GM20431 (cell line): ENCODE measurements around the gene HAUS6.
"Not testable (repeated sequence)": the region's sequence is repeated elsewhere in the genome, so short reads cannot be mapped to it uniquely, and the experiment has no call there.

Source experiments
- in situ Hi-C: fragments of 300-500 bp; cut with MseI, MboI; formaldehyde crosslinking; loops from one replicate; pipeline ENCODE4 v1.15.0; 2020; ENCODE audit warnings: low sequenced_read_pairs; ENCODE audit not compliant: unreplicated experiment

HAUS6 gene

DNA sequence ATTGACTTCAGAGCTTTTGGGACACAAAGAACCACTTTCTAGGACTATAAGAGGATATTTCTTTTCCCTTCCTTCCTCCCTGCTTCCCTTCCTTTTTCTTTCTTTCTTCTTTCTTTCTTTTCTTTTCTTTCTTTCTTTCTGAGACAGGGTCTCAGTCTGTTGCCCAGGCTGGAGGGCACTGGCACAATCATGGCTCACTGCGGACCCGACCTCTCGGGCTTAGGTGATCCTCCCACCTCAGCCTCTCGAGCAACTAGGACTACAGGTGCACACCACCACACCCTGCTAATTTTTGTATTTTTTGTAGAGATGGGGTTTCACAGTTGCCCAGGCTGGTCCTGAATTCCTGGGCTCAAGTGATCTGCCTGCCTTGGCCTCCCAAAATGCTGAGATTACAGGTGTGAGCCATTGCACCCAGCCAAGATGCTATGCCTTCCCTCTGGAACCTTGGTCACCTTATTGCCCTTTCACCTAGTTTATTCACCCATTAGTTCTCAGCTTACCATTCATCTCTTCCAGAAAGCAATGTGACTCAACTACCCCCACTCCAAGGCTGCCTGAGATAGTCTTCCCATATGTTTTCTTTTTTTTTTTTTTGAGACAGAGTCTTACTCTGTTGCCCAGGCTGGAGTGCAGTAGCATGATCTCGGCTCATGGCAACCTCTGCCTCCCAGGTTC lies 14.5 kb upstream of the HAUS6 start:
- in situ Hi-C loops = no loop called here

DNA sequence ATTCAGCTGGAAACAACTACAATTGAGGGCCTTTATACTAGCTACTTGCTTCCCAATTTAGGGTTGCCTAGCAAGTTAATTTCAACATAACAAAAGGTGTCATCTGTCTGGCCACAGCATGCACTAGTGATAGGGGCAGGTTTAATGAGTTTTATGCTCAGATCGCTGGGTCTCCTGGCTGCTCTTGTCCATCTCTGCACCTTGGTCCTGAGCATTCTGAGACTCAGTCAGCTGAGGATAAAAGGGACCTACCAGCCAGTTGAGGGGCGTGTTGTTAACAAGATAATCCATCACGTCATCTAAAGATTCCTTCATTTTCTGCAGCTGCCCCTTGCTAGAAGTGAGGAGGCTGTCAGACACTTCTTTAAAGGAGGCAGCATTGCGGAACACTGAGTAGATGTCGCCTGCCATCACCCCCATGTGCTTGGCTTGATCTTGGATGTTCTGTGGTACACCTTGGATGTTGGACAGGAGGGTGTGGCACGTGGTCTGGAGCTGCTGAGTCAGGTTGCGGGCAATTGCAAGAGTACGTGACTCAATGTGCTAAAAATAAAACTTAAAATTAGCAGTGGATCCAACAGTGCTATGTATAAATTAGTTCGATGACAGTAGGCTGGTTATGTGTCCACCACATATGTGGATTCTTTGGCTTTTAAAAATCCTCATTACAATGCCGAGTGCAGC lies 13.5 kb upstream of the HAUS6 start:
- in situ Hi-C loops = no loop called here

DNA sequence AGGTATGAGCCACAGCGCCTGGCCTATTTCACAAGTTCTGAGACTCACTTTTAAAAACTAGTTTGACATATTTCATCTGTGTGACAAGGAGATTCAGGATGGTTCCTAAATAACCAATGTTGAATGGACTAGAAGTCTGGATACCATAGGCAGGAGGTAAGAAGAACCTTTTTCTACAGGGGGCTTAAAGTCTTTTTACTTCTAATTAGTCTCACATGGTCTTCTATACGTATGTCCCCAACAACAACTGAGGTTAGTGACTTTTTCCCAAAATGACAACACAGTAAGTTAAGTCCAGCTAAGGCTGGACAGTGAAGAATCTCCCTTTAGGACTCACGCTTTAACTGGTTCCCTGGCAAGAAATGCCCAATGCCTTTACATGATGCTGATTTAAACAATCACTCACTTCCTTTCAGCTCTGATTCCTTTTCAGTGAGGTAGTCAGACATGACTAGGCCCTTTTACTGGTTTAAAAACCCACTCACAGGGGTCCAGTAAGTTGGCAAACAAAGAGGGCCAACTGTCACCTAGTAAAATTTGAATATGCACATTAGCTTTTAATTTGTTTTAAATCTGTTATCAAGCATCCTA lies 12.1 kb upstream of the HAUS6 start:
- in situ Hi-C loops = no loop called here

DNA sequence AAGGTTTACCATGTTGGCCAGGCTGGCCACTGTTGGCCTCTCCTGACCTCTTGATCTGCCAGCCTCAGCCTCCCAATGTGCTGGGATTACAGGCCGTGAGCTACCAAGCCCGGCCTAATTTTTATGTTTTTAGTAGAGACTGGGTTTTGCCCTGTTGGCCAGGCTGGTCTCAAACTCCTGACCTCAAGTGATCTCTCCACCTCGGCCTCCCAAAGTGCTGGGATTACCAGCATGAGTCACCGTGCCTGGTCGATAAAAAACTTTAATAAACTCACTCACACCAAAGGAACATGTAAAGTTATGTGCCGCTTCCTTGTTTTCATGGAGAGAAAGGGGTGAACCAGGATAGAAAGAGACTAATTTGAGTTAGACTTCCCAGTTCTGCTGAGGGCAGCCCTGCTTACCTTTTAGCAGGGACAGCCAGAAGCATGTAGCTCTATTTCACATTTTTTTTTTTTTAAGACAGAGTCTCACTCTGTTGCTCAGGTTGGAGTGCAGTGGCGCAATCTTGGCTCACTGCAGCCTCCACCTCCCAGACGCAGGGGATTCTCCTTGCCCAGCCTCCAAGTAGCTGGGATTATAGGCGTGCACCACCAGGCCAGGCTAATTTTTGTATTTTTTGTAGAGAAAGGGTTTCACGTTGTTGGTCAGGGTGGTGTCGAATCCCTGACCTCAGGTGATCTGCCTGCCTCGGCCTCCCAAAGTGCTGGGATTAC lies 11.4 kb upstream of the HAUS6 start:
- in situ Hi-C loops = no loop called here

DNA sequence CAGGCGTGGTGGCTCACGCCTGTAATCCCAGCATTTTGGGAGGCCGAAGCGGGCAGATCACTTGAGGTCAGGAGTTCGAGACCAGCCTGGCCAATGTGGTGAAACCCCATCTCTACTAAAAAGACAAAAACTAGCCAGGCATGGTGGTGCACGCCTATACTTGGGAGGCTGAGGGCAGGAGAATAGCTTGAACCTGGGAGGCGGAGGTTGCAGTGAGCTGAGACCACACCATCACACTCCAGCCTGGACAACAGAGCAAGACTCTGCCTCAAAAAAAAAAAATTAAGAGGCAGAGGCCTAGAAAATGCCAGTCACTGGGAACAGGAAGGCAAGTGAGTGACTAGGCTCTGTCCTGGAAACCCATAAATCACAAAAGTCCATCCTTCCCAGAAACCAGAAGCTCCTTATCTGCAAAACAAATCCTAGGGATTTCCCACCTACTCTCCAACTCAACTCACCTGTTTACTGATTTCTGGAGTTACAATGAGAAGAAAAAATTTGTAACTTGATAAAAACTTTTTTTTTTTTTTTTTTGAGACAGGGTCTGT lies 10.4 kb upstream of the HAUS6 start:
- in situ Hi-C loops = not testable (repeated sequence)

DNA sequence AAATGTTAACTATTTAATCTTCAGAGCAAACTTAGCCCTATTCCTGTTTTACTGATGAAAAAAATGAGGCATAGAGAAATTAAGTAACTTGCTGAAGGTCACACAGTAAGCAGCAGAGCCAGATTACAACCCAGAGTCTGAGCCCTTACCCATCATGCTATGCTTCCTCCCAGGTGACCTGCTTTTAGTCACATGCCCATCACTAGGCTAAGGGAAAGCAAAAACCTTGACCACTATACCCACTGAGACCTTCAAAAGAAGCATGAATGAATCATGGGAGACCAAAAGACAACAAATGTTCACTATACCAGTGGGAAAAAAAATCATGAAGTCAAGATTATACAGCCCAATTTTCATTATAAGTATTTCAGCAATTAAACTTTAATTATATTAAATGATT lies 5.3 kb upstream of the HAUS6 start:
- in situ Hi-C loops = no loop called here

DNA sequence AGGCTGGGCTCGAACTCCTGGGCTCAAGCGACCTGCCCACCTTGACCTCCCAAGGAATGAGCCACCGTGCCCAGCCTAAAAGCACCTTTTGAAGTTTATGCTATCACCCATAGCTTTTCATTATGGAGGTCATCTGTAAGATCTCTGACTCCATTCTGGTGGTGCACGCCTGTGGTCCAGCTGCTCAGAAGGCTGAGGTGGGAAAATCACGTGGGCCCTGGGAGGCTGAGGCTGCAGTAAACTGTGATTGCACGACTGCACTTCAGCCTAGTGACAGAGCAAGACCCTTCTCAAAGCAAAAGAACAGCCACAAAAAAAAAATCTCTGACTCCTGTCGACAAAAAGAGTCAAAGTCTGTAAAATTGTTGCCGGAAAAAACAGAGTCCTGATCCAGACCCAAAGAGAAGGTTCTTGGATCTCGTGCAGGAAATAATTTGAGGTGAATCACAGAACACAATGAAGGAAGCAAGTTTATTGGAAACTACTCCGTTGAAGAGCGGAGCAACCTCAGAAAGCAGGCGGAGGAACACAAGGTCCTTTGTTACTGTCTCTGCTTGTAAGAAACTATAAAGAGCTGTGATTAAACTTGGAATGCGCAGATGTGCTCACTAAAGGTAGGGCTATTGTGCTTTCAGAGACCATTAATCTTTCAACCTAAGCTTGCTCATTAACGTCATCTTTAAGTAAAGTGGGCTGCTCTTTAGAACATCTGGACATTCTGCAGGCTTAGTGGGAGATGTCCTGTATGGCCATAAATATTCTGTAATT lies 2.0 kb upstream of the HAUS6 start:
- in situ Hi-C loops = no loop called here

DNA sequence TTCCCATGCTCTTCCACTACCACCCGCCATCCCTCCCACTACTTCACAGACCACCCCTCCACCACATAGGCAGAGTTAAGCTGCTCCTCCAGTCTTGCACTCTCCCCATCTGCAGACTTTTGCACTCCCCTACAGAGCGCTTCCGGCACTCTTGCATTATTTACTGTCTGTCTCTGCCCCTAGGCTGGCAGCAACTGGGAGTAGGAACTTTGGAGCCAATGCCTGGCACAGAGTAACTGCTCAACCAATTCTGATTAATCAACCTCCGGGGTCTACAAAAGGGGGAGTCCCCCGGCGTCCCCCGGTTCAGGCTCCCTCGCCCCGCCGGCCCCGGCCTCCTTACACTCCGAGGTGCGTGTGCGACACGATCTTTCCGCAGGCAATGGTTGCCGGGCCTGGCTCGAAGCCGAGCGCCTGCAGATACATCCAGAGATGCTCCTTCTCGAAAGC lies 498 bp downstream of the HAUS6 start:
- in situ Hi-C loops = no loop called here

DNA sequence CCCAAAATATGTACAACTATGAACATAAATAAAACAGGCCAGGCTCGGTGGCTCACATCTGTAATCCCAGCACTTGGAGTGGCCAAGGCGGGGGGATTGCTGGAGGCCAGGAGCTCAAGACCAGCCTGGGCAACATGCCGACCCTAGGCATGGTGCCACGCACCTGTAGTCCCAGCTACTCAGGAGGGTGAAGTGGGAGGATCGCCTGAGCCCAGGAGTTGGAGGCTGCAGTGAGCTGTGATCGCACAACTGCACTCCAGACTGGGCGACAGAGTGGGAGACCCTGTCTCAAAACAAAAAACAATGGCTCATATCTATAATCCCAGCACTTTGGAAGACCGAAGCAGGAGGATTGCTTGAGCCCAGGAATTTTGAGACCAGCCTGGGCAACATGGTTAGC lies 1.5 kb downstream of the HAUS6 start:
- in situ Hi-C loops = no loop called here

DNA sequence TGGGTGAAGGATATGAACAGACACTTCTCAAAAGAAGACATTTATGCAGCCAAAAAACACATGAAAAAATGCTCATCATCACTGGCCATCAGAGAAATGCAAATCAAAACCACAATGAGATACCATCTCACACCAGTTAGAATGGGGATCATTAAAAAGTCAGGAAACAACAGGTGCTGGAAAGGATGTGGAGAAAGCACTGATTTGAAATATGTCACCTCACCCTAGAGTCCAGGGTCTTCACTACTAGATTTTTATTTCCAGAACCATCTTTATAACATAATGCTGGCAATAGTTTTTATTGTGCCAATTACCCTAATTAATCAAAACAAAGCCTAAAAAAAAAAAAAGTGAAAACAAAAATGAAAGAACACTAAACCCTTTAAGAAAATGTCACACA lies 5.3 kb downstream of the HAUS6 start:
- in situ Hi-C loops = not testable (repeated sequence)

DNA sequence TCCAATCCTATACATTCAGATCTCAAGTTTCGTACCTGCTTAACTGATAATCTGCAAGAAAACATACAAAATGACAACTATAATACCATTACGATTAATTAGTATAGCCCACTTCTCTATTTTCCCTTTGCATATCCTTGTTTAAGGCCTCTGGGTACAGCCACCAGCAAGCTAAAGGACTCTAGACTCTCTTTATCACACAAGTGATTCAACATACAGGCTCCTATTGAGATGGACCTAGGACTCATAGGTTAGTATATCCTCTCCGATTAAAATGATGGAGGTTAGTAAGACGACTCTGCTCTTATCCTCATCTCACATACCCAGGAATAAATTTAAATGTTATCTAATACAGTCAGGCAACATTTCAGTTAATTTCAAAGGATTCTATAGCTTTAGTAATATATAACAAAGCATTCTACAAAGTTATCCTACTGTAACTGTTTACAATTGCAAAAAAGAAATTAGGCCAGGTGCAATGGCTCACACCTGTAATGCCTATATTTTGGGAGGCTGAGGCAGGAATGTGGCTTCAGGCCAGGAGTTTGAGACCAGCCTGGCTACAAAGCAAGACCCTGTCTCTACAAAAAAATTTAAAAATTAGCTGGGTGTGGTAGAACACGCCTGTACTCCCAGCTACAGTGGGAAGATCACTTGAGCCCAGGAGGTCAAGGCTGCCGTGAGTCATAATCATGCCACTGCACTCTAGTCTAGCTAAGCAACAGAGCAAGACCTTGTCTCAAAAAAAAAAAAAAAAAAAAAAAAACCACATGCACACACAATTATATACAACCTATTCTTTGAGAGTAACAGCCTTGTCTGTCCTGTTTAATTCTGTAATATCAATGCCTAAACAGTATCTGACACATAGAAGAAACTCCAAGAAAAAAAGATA lies 15.4 kb downstream of the HAUS6 start:
- in situ Hi-C loops = no loop called here

DNA sequence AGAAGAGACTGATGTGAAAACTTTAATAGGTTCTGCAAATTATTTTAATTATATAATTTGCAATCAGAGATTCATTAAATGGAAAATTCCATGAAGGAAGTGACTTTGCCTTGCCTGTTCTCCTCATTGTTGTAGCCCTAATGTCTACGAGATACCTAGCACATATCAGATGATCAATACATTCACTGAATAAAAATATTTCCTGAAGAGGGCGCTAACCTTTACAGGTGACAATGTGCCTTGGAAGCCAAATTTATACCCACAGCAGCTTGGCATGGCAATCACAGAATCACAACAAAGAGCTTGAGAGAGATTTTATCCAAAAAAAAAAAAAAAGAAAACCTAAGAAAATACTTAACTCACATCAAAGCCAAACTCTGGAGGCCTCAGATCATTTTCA lies 17.4 kb downstream of the HAUS6 start:
- in situ Hi-C loops = no loop called here

DNA sequence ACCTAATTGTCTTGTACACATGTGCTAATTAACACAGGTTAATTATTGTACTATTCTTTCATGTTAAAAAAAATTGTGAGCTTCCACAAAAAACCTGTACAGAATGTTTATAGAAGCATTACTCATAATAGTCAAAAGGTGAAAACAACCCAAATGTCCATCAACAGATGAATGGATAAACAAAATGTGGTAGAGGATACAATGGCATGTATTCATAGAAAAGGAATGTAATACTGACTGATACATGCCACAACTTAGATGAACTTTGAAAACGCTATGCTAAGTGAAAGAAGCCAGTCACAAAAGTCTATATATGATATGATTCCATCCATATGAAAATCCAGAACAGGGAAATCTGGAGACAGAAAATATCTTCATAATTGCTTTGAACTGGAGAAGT lies 27.9 kb downstream of the HAUS6 start:
- in situ Hi-C loops = no loop called here

DNA sequence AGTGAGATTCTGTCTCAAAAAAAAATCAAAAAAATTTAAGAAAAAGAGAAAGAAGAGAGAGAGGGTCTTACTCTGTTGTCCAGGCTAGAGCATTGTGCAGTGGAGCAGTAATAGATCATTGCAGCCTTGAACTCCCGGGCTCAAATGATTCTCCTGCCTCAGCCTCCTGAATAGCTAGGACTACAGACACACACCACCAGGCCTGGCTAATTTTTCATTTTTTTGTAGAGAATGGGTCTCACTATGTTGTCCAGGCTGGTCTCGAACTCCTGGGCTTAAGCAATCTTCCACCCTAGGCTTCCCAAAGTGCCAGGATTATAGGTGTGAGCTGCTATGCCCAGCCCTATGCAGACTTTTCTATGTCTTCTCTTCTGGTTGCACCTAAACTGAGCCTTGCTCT lies 28.5 kb downstream of the HAUS6 start:
- in situ Hi-C loops = no loop called here

DNA sequence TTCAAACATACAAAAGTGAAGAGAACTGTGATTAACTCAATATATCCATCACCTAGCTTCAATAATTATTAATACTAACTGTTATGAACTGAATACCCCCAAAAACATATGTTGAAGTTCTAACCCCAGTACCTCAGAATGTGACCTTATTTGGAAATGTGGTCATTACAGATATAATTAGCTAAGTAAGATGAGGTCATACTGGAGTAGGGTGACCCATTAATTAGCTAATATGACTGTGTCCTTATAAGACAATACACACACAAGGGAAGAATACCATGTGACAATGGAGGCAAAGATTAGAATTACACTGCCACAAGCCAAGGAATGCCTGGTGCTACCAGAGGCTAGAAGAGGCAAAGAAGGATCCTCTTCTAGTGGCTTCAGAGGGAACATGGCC lies 45.7 kb downstream of the HAUS6 start:
- in situ Hi-C loops = no loop called here

DNA sequence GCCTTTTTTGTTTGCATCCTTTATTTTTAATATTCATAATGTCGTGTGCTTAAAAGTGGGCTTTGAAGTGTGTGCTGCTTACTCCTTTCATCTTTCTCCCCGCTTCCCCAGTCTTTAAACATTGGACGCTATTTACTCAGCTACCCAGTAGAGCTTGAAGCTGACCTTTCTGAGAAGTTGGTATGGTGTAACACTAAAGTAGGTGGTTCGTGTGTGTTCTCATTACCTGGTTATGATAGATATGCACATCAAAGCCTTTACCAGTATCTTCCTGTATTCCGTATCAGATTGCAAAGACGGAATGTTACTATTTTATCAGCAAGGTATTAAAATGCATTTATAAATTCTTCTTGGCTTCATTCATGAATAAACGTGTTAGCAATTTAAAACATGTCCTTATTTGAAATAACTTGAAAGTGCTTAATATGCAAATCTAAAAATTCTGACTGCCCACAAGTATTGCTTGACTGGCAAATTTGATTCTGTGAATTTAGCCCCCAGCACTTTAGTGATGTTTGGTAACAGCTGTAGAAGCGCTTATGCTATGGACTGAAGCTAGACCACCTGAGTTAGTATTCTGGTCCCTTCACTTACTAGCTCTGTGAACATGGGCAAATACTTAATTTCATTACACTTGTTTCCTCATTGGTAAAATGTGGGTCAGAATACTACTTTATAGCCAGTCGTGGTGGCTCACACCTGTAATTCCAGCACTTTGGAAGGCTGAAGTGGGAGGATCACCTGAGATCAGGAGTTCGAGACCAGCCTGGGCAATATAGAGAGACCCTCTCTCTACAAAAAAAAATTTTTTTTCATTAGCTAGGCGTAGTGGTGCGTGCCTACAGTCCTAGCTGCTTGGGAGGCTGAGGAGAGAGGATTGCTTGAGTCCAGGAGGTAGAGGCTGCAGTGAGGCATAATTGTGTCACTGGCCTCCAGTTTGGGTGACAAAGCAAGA lies 51.8 kb downstream of the HAUS6 start:
- in situ Hi-C loops = no loop called here

DNA sequence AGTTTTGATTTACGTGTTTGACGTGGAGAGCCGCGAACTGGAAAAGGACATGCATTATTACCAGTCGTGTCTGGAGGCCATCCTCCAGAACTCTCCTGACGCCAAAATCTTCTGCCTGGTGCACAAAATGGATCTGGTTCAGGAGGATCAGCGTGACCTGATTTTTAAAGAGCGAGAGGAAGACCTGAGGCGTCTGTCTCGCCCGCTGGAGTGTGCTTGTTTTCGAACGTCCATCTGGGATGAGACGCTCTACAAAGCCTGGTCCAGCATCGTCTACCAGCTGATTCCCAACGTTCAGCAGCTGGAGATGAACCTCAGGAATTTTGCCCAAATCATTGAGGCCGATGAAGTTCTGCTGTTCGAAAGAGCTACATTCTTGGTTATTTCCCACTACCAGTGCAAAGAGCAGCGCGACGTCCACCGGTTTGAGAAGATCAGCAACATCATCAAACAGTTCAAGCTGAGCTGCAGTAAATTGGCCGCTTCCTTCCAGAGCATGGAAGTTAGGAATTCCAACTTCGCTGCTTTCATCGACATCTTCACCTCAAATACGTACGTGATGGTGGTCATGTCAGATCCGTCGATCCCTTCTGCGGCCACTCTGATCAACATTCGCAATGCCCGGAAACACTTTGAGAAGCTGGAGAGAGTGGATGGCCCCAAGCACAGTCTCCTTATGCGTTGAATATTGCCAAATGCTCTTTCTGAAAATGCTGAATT lies 52.6 kb downstream of the HAUS6 start:
- in situ Hi-C loops = loop anchor here (25.0 kb wide), 1 partner anchor 788 kb away; no protein-coding TSS in a partner anchor
